Measurements from ENCODE around the gene METTL24. TPM values are rescaled to one million over a fixed set of nuclear protein-coding genes. Genes with fewer than 3 reads are reported as not detected.

METTL24 gene
- total and polyA plus RNA-seq, 4 donors = 0.14 to 2.0 (median 0.91) TPM

DNA sequence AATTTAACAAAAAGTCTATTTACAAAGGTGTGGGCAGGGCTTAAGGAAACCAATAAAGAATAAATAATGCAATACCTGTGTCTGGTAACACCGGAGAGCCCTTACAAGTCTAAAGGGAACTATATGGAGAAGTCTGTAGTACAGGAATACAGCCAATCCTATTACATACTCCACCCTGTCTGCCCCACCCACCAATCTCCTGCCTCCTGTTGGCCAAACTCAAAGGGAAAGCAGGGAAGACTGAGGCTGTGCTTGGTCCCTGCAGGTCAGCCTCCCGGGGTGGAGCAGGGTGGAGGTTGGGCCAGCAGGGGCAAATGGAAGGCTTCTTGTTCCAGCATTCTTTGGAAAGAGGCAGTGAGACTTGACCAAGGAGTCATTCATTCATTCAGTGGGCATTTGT is 31.5 kb downstream of the METTL24 start:
- Histone ChIP-seq H3K9ac (ENCODE audit: low read depth in 1 of 2, low read length in 2 of 2) (no peak overlapping the region), H3K36me3 (ENCODE audit: control insufficient read depth in 4 of 4, insufficient read depth in 3 of 4, low read depth in 1 of 4, low read length in 3 of 4) (no peaks in the 10 kb centered on the region), H3K9me3 (ENCODE audit: control insufficient read depth in 4 of 4, low read length in 3 of 4) (no peaks in the 10 kb centered on the region), H3K4me3 (ENCODE audit: low read depth in 1 of 3, low read length in 3 of 3) (no peak overlapping the region), H3K4me1 (ENCODE audit: control insufficient read depth in 4 of 4, insufficient read depth in 4 of 4, low read length in 3 of 4) (peaks cover 2 to 21% (median 13%) of the 10 kb centered on the region in 4 donors), H3K27ac (ENCODE audit: low read depth in 1 of 2, low read length in 2 of 2) (no peak overlapping the region), H3K27me3 (ENCODE audit: control insufficient read depth in 4 of 4, insufficient read depth in 4 of 4, low read length in 3 of 4) (no peaks in the 10 kb centered on the region)
- DNase-seq (ENCODE audit: low spot score) = no peak
- WGBS = 92% methylated on average over 2 of the region's 2 CpGs
- TF ChIP-seq HNF4A (conservative IDR thresholded peaks at IDR 0.05) (no peak), EGR1 (IDR thresholded peaks at IDR 0.05; ENCODE audit: low read depth in 2 of 2) (no peak), JUND (IDR thresholded peaks at IDR 0.05) (no peak), HNF4G (IDR thresholded peaks at IDR 0.05) (no peak), FOXA1 (IDR thresholded peaks at IDR 0.05) (no peak), FOXA2 (IDR thresholded peaks at IDR 0.05) (no peak)
- TF ChIP-seq, protein P1, sequence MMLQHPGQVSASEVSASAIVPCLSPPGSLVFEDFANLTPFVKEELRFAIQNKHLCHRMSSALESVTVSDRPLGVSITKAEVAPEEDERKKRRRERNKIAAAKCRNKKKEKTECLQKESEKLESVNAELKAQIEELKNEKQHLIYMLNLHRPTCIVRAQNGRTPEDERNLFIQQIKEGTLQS (IDR thresholded peaks at IDR 0.05) = no peak
- TF ChIP-seq, protein P2, sequence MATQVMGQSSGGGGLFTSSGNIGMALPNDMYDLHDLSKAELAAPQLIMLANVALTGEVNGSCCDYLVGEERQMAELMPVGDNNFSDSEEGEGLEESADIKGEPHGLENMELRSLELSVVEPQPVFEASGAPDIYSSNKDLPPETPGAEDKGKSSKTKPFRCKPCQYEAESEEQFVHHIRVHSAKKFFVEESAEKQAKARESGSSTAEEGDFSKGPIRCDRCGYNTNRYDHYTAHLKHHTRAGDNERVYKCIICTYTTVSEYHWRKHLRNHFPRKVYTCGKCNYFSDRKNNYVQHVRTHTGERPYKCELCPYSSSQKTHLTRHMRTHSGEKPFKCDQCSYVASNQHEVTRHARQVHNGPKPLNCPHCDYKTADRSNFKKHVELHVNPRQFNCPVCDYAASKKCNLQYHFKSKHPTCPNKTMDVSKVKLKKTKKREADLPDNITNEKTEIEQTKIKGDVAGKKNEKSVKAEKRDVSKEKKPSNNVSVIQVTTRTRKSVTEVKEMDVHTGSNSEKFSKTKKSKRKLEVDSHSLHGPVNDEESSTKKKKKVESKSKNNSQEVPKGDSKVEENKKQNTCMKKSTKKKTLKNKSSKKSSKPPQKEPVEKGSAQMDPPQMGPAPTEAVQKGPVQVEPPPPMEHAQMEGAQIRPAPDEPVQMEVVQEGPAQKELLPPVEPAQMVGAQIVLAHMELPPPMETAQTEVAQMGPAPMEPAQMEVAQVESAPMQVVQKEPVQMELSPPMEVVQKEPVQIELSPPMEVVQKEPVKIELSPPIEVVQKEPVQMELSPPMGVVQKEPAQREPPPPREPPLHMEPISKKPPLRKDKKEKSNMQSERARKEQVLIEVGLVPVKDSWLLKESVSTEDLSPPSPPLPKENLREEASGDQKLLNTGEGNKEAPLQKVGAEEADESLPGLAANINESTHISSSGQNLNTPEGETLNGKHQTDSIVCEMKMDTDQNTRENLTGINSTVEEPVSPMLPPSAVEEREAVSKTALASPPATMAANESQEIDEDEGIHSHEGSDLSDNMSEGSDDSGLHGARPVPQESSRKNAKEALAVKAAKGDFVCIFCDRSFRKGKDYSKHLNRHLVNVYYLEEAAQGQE (IDR thresholded peaks at IDR 0.05) = no peak
- TF ChIP-seq, protein P3, sequence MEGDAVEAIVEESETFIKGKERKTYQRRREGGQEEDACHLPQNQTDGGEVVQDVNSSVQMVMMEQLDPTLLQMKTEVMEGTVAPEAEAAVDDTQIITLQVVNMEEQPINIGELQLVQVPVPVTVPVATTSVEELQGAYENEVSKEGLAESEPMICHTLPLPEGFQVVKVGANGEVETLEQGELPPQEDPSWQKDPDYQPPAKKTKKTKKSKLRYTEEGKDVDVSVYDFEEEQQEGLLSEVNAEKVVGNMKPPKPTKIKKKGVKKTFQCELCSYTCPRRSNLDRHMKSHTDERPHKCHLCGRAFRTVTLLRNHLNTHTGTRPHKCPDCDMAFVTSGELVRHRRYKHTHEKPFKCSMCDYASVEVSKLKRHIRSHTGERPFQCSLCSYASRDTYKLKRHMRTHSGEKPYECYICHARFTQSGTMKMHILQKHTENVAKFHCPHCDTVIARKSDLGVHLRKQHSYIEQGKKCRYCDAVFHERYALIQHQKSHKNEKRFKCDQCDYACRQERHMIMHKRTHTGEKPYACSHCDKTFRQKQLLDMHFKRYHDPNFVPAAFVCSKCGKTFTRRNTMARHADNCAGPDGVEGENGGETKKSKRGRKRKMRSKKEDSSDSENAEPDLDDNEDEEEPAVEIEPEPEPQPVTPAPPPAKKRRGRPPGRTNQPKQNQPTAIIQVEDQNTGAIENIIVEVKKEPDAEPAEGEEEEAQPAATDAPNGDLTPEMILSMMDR (IDR thresholded peaks at IDR 0.05; ENCODE audit: low read depth, low read length, missing input control) = no peak
- TF ChIP-seq, protein P4, sequence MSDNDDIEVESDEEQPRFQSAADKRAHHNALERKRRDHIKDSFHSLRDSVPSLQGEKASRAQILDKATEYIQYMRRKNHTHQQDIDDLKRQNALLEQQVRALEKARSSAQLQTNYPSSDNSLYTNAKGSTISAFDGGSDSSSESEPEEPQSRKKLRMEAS (IDR thresholded peaks at IDR 0.05) = no peak
- TF ChIP-seq, protein P5, sequence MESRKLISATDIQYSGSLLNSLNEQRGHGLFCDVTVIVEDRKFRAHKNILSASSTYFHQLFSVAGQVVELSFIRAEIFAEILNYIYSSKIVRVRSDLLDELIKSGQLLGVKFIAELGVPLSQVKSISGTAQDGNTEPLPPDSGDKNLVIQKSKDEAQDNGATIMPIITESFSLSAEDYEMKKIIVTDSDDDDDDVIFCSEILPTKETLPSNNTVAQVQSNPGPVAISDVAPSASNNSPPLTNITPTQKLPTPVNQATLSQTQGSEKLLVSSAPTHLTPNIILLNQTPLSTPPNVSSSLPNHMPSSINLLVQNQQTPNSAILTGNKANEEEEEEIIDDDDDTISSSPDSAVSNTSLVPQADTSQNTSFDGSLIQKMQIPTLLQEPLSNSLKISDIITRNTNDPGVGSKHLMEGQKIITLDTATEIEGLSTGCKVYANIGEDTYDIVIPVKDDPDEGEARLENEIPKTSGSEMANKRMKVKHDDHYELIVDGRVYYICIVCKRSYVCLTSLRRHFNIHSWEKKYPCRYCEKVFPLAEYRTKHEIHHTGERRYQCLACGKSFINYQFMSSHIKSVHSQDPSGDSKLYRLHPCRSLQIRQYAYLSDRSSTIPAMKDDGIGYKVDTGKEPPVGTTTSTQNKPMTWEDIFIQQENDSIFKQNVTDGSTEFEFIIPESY (IDR thresholded peaks at IDR 0.05) = no peak

DNA sequence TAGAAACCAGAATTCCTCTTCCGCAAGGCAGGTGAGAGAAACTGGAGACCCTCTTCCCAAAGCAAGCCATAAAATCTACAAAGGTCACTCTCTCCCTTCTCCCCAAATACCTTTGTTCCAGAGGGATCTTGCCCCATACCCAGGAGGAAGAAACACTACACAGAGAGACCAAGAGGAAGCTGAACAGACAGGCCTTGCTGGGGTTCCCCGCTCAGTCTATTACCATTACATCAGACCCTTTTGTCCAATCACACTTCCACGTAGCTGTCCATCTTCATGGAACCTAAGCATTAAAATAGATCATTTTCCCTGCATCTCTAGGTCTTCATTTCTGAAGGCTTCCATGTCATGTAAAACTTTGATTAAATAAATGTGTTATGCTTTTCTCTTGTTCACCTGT is 32.1 kb downstream of the METTL24 start:
- H3K9me3 ChIP-seq (ENCODE audit: control insufficient read depth in 4 of 4, low read length in 3 of 4) = no peaks in the 10 kb centered on the region
- no peak overlapping the region for H3K4me3 ChIP-seq (ENCODE audit: low read depth in 1 of 3, low read length in 3 of 3)
- H3K27ac ChIP-seq (ENCODE audit: low read depth in 1 of 2, low read length in 2 of 2) = no peak overlapping the region
- DNase-seq (ENCODE audit: low spot score) = no peak
- no peak overlapping the region for H3K9ac ChIP-seq (ENCODE audit: low read depth in 1 of 2, low read length in 2 of 2)
- H3K36me3 ChIP-seq (ENCODE audit: control insufficient read depth in 4 of 4, insufficient read depth in 3 of 4, low read depth in 1 of 4, low read length in 3 of 4) = no peaks in the 10 kb centered on the region
- peaks cover 2 to 21% (median 13%) of the 10 kb centered on the region in 4 donors for H3K4me1 ChIP-seq (ENCODE audit: control insufficient read depth in 4 of 4, insufficient read depth in 4 of 4, low read length in 3 of 4)
- WGBS = 95% methylated on average over 3 of the region's 3 CpGs
- no peaks in the 10 kb centered on the region for H3K27me3 ChIP-seq (ENCODE audit: control insufficient read depth in 4 of 4, insufficient read depth in 4 of 4, low read length in 3 of 4)
- TF ChIP-seq, protein P2 (IDR thresholded peaks at IDR 0.05) = no peak
- no peak for TF ChIP-seq NR2F2 (IDR thresholded peaks at IDR 0.05)
- TF ChIP-seq, protein P5 (IDR thresholded peaks at IDR 0.05) = no peak
- no peak for TF ChIP-seq HNF4G (IDR thresholded peaks at IDR 0.05)
- TF ChIP-seq TAF1 (conservative IDR thresholded peaks at IDR 0.05) = no peak
- no peak for TF ChIP-seq HNF4A (conservative IDR thresholded peaks at IDR 0.05)
- TF ChIP-seq RAD21 (IDR thresholded peaks at IDR 0.05) = no peak
- TF ChIP-seq, protein P1 (IDR thresholded peaks at IDR 0.05) = no peak
- no peak for TF ChIP-seq YY1 (IDR thresholded peaks at IDR 0.05)
- no peak for TF ChIP-seq SP1 (IDR thresholded peaks at IDR 0.05)
- no peak for TF ChIP-seq FOXA1 (IDR thresholded peaks at IDR 0.05)
